ENCODE results near the gene FOXK2.
A peak's percentile ranks its signal among the peaks of the same experiment; 100 is the strongest.

The FOXK2 gene

DNA sequence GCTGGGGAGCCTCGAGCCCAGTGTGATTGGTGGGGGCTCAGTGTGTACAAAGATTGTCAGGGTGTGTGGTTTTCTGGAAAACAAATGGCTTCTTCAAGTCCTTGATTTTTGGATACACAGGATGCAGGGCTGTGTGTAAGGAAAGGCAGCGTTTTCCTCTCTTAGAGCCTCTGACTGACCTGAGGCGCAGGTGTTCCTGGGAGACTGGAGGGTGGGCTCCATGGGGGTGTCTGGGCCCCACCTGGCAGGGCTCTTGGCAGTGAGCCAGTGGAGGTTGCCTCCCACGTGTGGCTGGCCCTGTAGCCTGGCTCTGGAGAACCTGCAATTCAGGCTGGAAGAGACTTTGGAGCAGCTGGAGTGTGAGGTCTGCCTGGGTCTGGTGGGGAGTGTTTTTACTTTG, 5.0 kb downstream of the FOXK2 start:
- no peak for TF ChIP-seq CTCF (IDR thresholded peaks at IDR 0.05; ENCODE audit: borderline replicate concordance, insufficient read depth, low read depth, low read length)
- no peak overlapping the region for H3K4me3 ChIP-seq (ENCODE audit: low read depth, low read length)

- TF ChIP-seq CTCF (IDR thresholded peaks at IDR 0.05; ENCODE audit: borderline replicate concordance, insufficient read depth, low read depth, low read length), result no peak
- no peak overlapping the region for H3K4me3 ChIP-seq (ENCODE audit: low read depth, low read length)
These were observed 6.2 kb downstream of the FOXK2 start for GRCh38 chr17:82525712-82526111.

DNA sequence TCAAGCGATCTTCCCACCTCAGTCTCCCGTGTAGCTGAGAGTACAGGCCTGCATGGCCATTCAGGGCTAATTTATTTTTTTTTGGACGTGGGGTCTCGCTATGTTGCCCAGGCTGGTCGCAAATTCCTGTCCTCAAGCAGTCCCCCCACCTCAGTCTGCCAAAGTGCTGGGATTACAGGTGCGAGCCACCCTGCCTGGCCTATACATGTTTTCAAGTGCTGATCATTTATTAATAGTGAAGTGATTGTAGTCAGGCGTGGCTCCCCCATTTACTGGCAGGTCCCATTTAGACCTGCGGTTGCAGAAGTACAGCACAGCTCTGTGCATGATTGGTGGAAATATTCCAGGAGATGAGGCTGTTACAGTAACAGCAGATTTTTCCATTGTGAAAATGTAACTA, 8.4 kb downstream of the FOXK2 start:
- TF ChIP-seq CTCF (IDR thresholded peaks at IDR 0.05; ENCODE audit: borderline replicate concordance, insufficient read depth, low read depth, low read length), result no peak
- no peak overlapping the region for H3K4me3 ChIP-seq (ENCODE audit: low read depth, low read length)

DNA sequence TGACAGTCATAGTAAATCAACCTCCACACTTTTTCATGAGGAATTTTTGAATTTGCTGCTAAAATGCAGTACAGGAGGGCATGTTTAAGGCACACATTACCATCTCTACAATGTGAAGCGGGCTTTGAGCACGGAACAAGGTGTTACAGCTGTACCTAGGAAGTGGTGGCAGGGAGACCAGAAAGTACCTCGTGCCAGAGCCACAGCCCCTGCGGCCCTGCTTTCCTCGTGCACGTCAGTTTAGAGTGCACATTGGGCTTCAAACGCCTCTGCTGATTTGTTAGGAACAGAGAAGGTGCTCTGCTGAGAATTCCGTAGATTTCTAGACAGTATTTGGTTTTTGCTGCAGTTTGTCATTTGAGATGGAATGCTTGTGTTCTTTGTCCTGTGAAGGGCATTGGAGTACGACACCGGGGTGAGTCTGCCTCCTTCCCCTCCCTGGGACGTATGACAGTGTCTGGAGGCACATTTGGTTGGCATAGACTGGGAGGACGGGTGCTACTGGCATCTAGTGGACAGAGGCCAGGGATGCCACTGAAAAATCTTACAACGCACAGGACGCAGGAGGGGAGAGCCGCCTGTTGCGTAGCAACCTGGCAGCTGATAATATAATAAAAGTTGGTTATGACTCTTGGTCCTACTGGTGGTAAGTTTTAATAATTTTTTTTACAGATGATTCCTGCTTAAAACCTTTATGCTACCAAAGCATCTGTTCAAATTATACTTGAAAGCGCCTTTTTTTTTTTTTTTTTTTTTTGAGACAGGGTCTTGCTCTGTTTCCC, 9.1 kb downstream of the FOXK2 start:
- peak; percentile 3; the same call in 1 of the 2 replicates for TF ChIP-seq CTCF (IDR thresholded peaks at IDR 0.05; ENCODE audit: borderline replicate concordance, insufficient read depth, low read depth, low read length)
- no peak overlapping the region for H3K4me3 ChIP-seq (ENCODE audit: low read depth, low read length)

GRCh38 chr17:82529914-82530300, 10.4 kb downstream of the FOXK2 start:
- TF ChIP-seq CTCF (IDR thresholded peaks at IDR 0.05; ENCODE audit: borderline replicate concordance, insufficient read depth, low read depth, low read length), result no peak
- no peak overlapping the region for H3K4me3 ChIP-seq (ENCODE audit: low read depth, low read length)

- no peak overlapping the region for H3K4me3 ChIP-seq (ENCODE audit: low read depth, low read length)
- no peak for TF ChIP-seq CTCF (IDR thresholded peaks at IDR 0.05; ENCODE audit: borderline replicate concordance, insufficient read depth, low read depth, low read length)
These were observed 11.9 kb downstream of the FOXK2 start for GRCh38 chr17:82531431-82531881.

DNA sequence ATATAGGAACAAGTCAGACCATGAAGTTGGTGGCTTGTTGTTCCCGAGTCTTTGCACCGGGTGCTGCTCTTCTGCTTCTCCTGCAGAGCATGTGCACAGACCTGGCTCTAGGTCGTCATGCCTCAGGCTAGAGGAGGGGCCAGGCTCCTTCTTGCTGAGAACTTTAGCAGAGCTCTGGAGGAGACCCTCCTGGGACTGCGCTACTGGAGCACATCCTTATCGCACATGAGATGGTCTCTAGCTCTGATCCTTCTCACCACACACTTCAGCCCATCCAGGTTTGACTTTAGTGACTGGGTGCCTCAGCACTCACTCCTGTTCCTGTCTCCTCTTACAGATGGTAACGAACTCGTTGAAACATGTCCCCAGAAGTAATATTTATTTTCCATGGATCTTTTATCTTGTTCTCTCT, 14.9 kb downstream of the FOXK2 start:
- no peak for TF ChIP-seq CTCF (IDR thresholded peaks at IDR 0.05; ENCODE audit: borderline replicate concordance, insufficient read depth, low read depth, low read length)
- H3K4me3 ChIP-seq (ENCODE audit: low read depth, low read length), result no peak overlapping the region
